ENCODE results near the gene PC.
"Not testable (repeated sequence)": the region's sequence is repeated elsewhere in the genome, so short reads cannot be mapped to it uniquely, and the experiment has no call there.

PC gene

GRCh38 chr11:66834539-66834845 is 123.7 kb downstream of the PC start:
- no peak for DNase-seq

GRCh38 chr11:66824573-66824972 is 133.6 kb downstream of the PC start:
- DNase-seq, result not testable (repeated sequence)

GRCh38 chr11:66823700-66824099 is 134.5 kb downstream of the PC start:
- no peak for DNase-seq

GRCh38 chr11:66820901-66821300 is 137.3 kb downstream of the PC start:
- no peak for DNase-seq

GRCh38 chr11:66820381-66820780 is 137.8 kb downstream of the PC start:
- no peak for DNase-seq

GRCh38 chr11:66818231-66818955 is 139.8 kb downstream of the PC start:
- no peak for DNase-seq

GRCh38 chr11:66815646-66816045 is 142.5 kb downstream of the PC start:
- no peak for DNase-seq

- no peak for DNase-seq
Observed at GRCh38 chr11:66814678-66815077, 143.5 kb downstream of the PC start.

- DNase-seq, result no peak
Observed at GRCh38 chr11:66810576-66811185, 147.5 kb downstream of the PC start.

- DNase-seq, result no peak
Observed at GRCh38 chr11:66809592-66809991, 148.6 kb downstream of the PC start.

- no peak for DNase-seq
Observed at GRCh38 chr11:66800720-66801428, 157.3 kb downstream of the PC start.

GRCh38 chr11:66799815-66800214 is 158.4 kb downstream of the PC start:
- not testable (repeated sequence) for DNase-seq
